SIG-M5 (cell line): ENCODE results near the gene TTC21A.
"Not testable (repeated sequence)": the region's sequence is repeated elsewhere in the genome, so short reads cannot be mapped to it uniquely, and the experiment has no call there.

Source experiments
- DNase-seq: peaks from one replicate; lab custom pipeline; 2025; lab: John Stamatoyannopoulos, UW

Gene TTC21A

DNA sequence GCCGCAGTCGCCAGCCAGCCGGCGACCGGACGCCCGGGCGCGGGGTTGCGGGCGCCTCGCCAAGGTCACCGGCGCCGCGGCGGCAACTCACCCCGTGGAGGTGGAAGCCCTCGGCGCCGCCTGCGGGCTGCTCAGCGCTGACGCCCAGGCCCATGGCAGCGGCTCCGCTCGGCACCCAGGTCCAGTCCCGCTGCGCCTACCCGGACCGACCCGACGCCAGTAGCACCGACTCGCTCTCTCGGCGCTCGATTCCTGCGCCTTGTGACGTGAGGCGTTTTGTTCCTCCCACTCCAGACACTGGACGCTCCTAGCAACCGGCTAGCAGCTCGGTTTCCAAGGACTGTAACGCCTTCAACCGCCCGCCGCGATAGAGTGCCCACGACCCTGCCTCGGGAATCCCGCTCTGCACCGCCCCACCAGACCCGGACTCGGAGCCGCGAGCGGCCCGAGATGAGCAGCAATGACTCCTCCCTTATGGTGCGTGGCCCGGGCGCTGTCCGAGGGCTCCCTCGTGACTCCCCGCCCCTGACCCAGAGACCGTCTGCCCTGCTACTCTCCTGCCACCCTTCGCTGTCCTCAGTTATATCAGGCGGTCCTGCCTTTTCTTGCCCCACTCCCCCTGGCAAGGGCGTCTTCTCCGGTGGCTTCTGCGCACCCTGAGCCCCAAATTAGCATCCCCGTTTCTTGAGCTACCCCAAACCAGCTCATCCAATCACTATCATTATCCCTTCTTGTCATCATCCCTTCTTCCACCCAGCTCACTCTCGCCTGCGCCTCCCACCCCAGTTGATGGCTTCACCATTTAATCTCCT, at the start of gene TTC21A, which contains the start of gene GORASP1:
TTC21A (plus strand) TSS at position 293 of the 812 bp plus-strand sequence; CDS start at position 451, 158 bp downstream.
GORASP1 (minus strand) TSS at position 240 of the 812 bp plus-strand sequence; CDS start at position 154, 86 bp downstream.
- DNase-seq: no peak

DNA sequence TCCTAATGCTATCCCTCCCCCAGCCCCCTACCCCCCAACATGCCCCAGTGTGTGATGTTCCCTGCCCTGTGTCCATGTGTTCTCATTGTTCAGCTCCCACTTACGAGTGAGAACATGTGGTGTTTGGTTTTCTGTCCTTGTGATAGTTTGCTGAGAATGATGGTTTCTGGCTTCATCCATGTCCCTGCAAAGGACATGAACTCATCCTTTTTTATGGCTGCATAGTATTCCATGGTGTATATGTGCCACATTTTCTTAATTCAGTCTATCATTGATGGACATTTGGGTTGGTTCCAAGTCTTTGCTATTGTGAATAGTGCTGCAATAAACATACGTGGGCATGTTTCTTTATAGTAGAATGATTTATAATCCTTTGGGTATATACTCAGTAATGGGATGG, 46.3 kb upstream of the TTC21A start:
- DNase-seq: not testable (repeated sequence)

DNA sequence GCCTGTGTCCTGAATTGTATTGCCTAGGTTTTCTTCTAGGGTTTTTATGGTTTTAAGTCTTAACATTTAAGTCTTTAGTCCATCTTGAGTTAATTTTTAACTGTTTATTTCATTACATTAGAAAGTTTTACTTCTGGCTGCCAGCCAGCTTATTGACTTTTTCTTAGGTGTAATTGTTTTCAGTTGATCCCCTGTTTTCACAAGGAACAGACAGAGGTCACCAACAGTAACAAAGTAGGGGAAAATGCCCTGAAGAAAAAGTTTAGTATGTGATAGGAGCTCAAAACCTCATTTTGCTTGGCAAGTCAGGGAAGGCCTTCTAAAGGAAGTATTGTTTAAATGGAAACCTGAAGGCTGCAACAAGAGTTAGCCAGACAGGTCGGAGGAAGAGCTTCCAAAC, 45.3 kb upstream of the TTC21A start:
- no peak for DNase-seq

- DNase-seq: no peak
These were observed 44.3 kb upstream of the TTC21A start for GRCh38 chr3:39063143-39063542.

- DNase-seq: no peak
These were observed 42.8 kb upstream of the TTC21A start for GRCh38 chr3:39064646-39065045.

GRCh38 chr3:39065197-39065596, 42.3 kb upstream of the TTC21A start:
- peak; percentile 24 for DNase-seq

DNA sequence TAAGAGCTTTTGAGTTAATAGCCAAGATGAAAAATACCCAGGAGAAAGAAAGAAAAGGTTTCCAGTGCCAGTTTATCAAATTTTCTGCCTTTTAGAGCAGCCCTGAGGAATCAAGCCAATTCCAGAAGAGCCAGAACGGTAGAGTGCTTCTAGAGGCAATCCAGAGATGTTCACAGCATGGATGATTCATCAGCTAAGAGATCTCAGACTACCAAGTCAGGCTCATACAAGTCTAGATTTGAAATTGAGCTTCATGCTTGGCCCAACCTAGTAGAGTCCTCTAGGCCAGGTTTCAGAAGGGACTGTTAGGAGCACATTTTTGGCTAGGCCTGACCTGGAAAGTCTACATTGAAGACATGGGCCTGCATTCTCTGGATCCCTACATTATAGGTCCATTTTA, 40.2 kb upstream of the TTC21A start:
- no peak for DNase-seq

DNA sequence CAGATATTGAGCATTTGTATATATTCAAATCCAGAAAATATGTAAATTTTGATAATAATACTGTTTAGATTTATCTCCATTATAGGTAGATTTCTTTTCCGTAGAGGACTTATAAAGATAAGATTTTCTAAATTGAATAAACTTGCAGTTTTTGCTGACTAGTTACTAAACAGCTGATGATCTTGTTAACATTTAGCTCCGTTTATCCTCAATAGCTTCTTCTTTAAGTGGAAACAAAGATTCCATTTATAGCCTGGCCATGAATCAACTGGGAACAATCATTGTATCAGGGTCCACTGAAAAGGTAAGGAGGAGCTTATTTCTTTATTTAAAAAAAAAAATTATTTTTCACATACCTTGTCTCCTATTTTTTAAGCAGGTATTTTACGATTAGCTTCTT, 38.9 kb upstream of the TTC21A start:
- DNase-seq: no peak

- DNase-seq: no peak
These were observed 31.6 kb upstream of the TTC21A start for GRCh38 chr3:39075910-39076309.

GRCh38 chr3:39079530-39079929, 27.9 kb upstream of the TTC21A start:
- no peak for DNase-seq

- no peak for DNase-seq
These were observed 27.5 kb upstream of the TTC21A start for GRCh38 chr3:39080026-39080425.

DNA sequence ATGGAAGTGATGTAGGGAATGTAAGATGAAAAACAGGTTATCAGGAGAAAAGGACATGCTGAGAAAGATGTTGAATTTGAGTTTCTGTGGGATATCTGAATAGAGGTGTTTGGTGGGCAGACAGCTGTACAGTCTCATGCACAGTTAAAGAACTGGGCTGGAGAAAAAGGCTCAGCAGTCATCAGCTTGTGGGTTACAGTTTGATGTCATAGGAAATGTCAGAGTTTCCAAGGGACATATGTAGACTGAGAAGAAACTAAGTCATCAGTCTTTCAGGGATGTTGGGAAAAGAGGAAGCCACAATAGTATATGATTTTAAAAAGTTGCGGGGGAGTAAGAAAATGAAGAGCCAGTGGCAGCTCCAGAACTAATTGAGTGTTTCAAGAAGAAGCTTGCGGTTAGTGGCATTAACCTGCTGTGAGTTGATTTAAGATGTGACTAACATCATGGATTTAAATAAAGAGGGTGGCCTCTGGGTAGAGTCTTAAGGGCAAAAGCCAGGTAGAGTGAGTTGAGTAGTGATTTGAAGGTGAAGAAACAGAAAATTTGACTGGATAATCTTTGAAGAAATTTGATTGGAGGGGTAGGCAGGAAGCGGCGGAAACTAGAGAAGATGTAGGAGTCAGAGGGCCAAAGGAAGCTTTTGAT, 24.7 kb upstream of the TTC21A start:
- no peak for DNase-seq

DNA sequence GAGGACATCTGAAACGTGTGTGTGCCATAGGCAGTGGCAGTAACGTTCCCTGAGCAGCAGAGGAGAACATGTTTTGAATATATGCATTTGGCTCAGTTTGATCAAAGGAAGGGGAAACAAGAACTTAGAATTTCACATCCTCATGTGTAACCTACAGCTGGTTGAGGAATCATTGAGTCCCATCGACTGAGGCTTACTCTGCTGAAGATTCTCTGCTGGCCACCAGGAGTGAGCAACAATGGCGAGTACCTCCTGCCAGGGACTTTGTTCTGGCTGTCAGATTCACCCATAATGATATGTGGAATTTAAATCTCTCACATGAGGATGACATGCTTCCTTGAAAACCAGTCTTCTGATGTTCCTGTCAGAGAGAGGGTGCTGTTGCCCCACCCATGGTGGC, 21.3 kb upstream of the TTC21A start:
- DNase-seq: no peak

DNA sequence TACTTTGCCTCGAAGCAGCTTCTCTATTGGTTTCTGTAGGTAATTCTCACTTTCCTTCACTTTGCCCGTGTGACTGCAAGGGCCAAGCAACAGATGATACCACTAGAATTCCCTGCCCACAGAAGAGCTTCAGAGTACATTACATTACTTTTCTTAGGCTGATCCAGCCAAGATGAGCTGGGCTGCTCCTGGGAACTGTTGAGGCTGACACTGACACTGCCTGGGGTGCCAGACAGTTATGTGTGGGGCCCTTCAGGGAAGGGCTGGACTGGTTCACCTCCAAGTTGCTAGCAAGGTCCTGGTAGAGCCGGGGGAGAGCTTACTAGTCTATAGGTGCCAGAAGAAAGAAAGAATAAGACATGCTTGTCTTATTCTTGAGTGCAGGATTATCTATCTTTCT, 19.0 kb upstream of the TTC21A start:
- DNase-seq: no peak

GRCh38 chr3:39088889-39089288, 18.6 kb upstream of the TTC21A start:
- DNase-seq: no peak

GRCh38 chr3:39090922-39091321, 16.6 kb upstream of the TTC21A start:
- DNase-seq: no peak

DNA sequence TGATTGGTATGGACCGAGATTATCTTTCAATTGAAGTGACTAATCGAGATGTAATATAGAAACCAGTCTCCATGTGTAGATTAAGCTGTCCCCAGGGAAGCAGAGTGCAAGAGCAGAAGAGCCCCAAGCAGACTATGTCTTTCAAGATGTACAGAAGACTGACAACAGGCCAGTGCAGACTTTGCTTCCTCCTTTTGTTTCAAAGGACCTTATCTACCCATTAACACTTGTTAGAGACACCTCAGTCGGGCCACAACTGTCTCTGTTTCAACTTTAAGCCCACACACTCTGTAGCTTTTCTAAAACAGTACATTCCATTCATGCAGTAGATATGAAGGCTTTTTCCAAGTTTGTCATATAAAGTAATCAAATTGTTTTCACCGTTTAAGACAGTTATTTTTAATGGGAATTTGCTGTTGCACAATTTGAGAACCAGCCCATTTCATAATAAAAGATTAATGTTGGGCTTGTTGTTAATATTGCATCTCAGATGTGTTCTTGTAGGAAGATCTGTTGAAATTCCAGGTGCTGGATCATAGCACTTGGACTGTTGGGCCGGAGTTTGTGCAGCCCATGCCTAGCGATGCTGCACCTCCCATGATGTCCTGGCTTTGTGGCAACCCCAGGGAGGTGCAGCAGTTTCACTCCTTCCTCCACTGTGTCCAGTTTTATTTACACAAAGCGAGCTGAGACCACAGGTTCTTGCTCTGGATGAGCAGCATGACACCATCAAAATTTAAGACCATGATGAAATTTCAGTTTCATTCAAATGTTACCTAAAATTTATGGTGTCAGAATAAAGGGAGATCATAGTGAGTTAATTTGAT, 12.4 kb upstream of the TTC21A start:
- no peak for DNase-seq

DNA sequence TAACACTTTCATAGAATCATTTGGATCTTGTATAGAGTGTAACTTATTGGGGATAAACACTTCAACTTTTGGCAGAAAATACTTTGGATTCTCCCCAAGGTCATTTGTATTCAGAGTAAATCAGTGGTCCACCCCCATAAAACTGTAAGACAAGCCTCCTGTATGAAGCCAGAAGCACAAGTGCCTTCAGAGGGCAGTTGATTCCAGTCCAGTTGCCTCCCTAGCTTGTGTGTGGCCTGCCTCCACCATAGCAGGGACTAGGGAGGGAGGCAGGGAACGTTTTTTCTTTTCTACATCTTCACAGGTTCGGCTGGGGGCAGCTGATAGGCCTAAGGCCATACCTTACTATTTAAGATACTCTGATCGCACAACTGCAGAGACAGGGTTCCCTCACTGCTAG, 11.7 kb upstream of the TTC21A start:
- no peak for DNase-seq

- no peak for DNase-seq
These were observed 10.7 kb upstream of the TTC21A start for GRCh38 chr3:39096775-39097174.

GRCh38 chr3:39097716-39098472, 9.6 kb upstream of the TTC21A start:
- no peak for DNase-seq

DNA sequence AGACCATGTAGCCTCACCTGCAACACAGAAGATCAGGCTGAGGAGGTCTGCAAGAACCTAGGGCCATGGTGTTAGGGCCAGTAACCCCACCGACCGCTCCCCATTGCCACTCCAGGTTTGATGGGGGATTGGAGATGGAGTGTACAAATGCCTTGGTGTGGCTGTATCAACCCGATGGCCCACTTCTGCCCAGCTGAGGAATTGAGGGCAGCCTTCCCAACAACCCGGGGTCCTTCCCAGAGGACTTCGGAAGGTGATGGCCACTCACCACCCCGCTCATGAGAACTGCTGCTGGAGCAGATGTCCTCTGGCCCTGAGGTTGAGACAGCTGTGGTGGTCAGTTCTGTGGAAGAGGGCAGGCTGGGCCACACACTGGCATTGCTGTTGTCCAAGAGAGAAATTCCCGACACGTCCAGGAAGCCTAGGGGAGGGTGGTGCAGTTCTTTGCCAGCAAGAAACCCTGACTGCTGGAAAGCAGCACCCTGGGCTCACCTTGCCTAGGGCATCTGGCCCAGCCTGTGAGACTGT, 8.9 kb upstream of the TTC21A start:
- no peak for DNase-seq

DNA sequence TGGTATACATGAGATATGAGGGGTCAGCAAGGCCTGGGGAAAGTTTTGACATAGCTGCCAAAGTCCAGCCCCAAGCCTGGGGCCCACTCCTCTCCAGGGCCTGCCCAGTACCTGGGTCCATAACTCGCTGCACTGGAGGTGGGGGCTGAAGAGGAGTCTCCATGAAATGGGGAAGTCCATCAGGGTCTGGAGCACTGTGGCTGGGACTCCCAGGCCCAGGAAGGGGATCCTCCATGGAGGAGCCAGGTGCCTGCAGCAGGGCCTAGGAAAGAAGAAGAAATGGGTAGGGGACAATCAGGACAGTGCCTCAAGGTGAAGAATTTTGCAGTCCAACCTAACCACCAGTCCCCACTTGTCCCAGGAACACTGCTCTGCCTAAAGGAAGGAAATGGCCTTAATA, 8.2 kb upstream of the TTC21A start:
- no peak for DNase-seq
